Lower leg skin (tissue), 4 donors: ENCODE data around the gene C9orf152. TPM values are rescaled to one million over a fixed set of nuclear protein-coding genes. Genes with fewer than 3 reads are reported as not detected.
"Not testable (repeated sequence)": the region's sequence is repeated elsewhere in the genome, so short reads cannot be mapped to it uniquely, and the experiment has no call there.

Source experiments
- DNase-seq, 2 donors: peaks; one replicate each; pipeline ENCODE4 v3.0.0-alpha.2; 2019; ENCODE audit warnings: low spot score in 2 of 2
- H3K4me3 ChIP-seq: fragments of 200-600 bp; sonication (generic); 2 replicates; pipeline ENCODE4 v1.5.1; 2017; ENCODE audit warnings: mild to moderate bottlenecking, low read depth; ENCODE audit not compliant: poor library complexity, severe bottlenecking
- POLR2A ChIP-seq, 2 donors: fragments of 450-650 bp; IDR thresholded peaks; one replicate each; pipeline ENCODE4 v1.6.1; 2016 to 2017; ENCODE audit warnings: antibody characterized with exemption in 2 of 2, mild to moderate bottlenecking in 1 of 2, moderate library complexity in 1 of 2
- WGBS, 2 donors: methylation state at CpG; one replicate each; pipeline ENCODE4 v1.1.5; 2018; 5-methylcytosine and 5-hydroxymethylcytosine counted together
- intact Hi-C: fragments of 100-400 bp; cut with DNase I; formaldehyde crosslinking; loops from one replicate; pipeline ENCODE4 v1.15.0; 2023; ENCODE audit warnings: low total_unique reads
- total RNA-seq, 4 donors: library from RNA; depleted of rRNA; stranded (reverse); fragments of >200 nt; gene quantifications; one replicate each; pipeline ENCODE4 v1.1.0, GENCODE V29; 2016
- TF ChIP-seq, protein P1 (sequence below), 3 donors: fragments of 450-650 bp; IDR thresholded peaks; one replicate each; pipeline ENCODE4 v1.5.1; 2016; ENCODE audit warnings: antibody characterized with exemption in 3 of 3, mild to moderate bottlenecking in 3 of 3, moderate library complexity in 2 of 3

The C9orf152 gene
- total RNA-seq, 4 donors from 2014 or later: 4.1 to 15.7 (median 8.4) TPM

DNA sequence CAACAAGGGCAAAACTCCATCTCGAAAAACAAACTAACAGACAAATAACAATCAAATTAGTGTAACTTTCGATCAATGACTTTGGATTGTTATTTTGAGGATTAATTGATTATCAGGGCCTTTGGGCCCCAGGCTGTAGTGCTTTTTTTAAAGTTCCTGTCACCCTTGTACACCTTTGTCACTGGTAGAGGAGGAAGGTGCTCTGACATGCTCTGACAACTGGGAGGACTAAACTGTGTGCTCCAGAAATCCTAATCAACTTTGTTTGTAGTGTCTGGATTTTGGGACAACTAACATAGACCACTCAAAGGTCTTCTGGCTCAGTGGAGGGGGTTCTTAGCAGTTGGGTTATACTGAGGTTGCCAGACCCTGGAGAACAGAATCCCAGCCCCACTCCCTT, 46.5 kb upstream of the C9orf152 start:
- intact Hi-C loops: loop anchor here (10.0 kb wide), 1 partner anchor 100 kb away; no protein-coding TSS in a partner anchor
- no peak for DNase-seq
- no peak overlapping the region for H3K4me3 ChIP-seq
- WGBS, 2 donors: 49 to 72% methylated on average over 2 of the region's 2 CpGs
- TF ChIP-seq POLR2A (IDR thresholded peaks at IDR 0.05): no peak
- TF ChIP-seq, protein P1, sequence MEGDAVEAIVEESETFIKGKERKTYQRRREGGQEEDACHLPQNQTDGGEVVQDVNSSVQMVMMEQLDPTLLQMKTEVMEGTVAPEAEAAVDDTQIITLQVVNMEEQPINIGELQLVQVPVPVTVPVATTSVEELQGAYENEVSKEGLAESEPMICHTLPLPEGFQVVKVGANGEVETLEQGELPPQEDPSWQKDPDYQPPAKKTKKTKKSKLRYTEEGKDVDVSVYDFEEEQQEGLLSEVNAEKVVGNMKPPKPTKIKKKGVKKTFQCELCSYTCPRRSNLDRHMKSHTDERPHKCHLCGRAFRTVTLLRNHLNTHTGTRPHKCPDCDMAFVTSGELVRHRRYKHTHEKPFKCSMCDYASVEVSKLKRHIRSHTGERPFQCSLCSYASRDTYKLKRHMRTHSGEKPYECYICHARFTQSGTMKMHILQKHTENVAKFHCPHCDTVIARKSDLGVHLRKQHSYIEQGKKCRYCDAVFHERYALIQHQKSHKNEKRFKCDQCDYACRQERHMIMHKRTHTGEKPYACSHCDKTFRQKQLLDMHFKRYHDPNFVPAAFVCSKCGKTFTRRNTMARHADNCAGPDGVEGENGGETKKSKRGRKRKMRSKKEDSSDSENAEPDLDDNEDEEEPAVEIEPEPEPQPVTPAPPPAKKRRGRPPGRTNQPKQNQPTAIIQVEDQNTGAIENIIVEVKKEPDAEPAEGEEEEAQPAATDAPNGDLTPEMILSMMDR (IDR thresholded peaks at IDR 0.05): no peak

GRCh38 chr9:110252509-110253139, 44.7 kb upstream of the C9orf152 start:
- DNase-seq: no peak
- intact Hi-C loops: loop anchor here (10.0 kb wide), 1 partner anchor 102 kb away; no protein-coding TSS in a partner anchor
- 45 to 50% methylated on average over 10 of the region's 10 CpGs for WGBS, 2 donors
- H3K4me3 ChIP-seq: no peak overlapping the region
- no peak for TF ChIP-seq POLR2A (IDR thresholded peaks at IDR 0.05)

- WGBS, 2 donors: 95% methylated on average over 5 of the region's 5 CpGs
- not testable (repeated sequence) for DNase-seq, H3K4me3 ChIP-seq
- intact Hi-C loops: loop anchor here (10.0 kb wide), 1 partner anchor 103 kb away; no protein-coding TSS in a partner anchor
Measured at GRCh38 chr9:110251770-110252169, 43.8 kb upstream of the C9orf152 start.

DNA sequence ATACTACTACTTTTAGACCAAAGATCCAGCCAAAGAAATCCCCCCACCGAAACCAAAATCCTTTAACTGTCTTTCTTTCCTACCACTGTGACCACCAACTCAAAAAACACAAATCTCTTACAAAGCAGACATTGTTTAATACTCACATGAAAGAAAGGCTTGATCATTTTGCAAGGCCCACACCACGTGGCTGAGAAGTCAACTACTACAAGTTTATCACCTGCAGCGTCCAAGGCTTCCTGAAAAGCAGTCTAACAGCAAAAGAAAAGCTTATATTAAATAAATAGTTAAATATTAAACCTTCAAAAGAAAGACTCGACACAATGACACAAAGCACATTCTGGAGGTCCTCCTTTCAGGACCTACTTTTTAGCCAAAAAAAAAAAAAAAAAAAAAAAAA, 43.3 kb upstream of the C9orf152 start:
- intact Hi-C loops: loop anchor here (10.0 kb wide), 1 partner anchor 104 kb away; no protein-coding TSS in a partner anchor
- WGBS, 2 donors: 79 to 84% methylated on average over 4 of the region's 4 CpGs
- H3K4me3 ChIP-seq: no peak overlapping the region
- TF ChIP-seq POLR2A (IDR thresholded peaks at IDR 0.05): no peak
- TF ChIP-seq, protein P1 (IDR thresholded peaks at IDR 0.05): no peak
- DNase-seq: no peak

DNA sequence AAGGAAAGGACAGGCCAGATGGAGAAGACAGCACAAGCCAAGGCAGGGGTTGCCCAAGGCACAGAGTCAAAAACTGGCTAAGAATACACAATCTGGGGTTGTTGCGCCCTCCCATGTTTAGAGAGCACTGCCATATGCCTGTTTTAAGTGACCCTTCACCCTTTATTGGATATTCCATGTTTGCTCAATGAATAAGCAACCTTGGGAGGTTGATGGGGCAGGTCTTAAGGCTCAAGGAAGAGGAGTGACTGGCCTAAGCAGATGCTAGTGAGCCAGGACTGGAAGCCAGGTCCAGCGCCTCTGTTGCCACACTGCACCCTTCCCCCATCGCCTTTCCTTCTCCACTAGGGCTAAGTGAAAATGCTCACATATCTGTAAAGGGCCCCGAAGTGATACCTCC, 41.6 kb upstream of the C9orf152 start:
- intact Hi-C loops: loop anchor here (10.0 kb wide), 1 partner anchor 105 kb away; no protein-coding TSS in a partner anchor
- TF ChIP-seq, protein P1 (IDR thresholded peaks at IDR 0.05): no peak
- no peak for TF ChIP-seq POLR2A (IDR thresholded peaks at IDR 0.05)
- no peak overlapping the region for H3K4me3 ChIP-seq
- WGBS, 2 donors: 96 to 97% methylated on average over 4 of the region's 4 CpGs
- no peak for DNase-seq

GRCh38 chr9:110248361-110248760, 40.4 kb upstream of the C9orf152 start:
- 61 to 79% methylated on average over 2 of the region's 2 CpGs for WGBS, 2 donors

More at GRCh38 chr9:110248361-110248760, 40.4 kb upstream of the C9orf152 start:
- TF ChIP-seq, protein P1 (IDR thresholded peaks at IDR 0.05): no peak
- no peak for TF ChIP-seq POLR2A (IDR thresholded peaks at IDR 0.05)
- DNase-seq: no peak
- H3K4me3 ChIP-seq: no peak overlapping the region
- intact Hi-C loops: no loop called here
